ENCODE data around the gene UXS1. TPM values are rescaled to one million over a fixed set of nuclear protein-coding genes. Genes with fewer than 3 reads are reported as not detected.
A peak's percentile ranks its signal among the peaks of the same experiment; 100 is the strongest.

Gene UXS1
- total and polyA plus RNA-seq, 9 of the 15 experiments (the other 6 are each of a cell fraction or from before 2014, with no cell fraction given), result 5.8 to 25.8 (median 15.0) TPM

DNA sequence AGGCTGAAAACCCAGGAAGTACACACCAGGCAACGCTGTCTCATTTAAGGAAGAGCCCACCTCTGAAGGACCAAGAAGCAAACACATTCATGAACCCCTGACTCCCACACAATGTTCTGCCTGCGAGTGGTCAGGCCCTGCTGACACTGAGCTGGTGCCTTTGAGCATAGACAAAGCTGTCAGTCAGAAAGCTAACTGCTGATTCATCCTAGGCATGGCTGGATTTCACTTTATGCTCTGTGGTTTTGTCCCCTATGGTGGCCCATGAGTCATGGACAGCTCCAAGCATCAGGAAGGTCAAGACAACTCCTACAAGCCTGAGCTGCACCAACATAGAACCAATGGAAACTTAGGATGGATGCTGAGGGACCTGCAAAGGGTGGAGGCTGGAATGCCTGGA lies 78.9 kb downstream of the UXS1 start (continued):
- TF ChIP-seq, protein P1, sequence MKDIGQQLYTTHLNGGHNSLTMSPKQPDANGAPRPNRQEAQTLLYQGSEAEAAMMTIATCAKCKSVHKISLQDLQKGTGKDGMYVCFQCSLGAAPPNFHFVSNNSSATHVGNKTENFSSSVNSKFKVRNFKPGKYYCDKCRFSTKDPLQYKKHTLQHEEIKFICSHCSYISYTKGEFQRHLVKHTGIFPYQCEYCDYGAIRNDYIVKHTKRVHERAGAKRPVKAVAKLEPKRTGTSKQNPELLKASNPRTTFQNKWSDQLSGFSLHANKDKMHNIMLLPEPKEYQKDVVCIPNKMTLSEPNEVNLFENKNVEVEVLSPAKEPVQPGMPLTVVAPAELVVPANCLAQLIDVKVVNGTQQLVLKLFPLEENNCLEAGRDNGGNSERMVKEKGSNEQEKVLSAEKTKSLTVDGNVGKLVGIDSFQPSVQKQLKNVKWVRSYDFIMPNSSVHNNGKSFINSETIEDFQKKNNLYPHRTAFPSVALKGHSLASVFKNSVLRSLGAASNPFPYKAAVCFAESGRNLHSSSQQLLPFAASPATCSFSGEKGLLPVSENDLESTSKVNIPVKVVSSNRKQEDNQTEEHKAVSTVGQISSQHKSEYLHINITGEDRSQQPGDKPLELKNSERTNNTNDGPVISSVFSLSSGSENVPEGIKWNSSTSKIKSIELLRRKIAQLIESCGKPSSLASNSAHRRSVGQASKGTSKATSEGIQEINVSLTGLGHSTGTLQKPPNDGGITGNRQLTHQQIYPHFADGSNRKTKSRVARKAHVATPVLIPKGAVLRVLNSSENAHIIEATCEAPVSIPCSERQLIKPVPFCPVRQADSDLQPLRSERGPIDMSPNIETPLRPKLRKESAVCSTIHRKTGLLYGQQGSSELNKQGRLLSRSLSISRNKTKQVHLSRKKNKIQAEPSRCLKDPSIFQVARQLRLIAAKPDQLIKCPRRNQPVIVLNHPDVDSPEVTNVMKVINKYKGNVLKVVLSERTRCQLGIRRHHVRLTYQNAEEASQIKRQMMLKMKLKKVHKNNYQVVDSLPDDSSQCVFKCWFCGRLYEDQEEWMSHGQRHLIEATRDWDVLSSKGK (CRISPR knock-in tag; IDR thresholded peaks at IDR 0.05), result no peak
- TF ChIP-seq KDM2B (CRISPR knock-in tag; IDR thresholded peaks at IDR 0.05) (no peak), RBM25 (IDR thresholded peaks at IDR 0.05; ENCODE audit: low read depth, low read length, severe bottlenecking) (no peak), NRF1 (conservative IDR thresholded peaks at IDR 0.05 in 1 of 2, IDR thresholded peaks at IDR 0.05 in 1 of 2) (peak; percentile 44 to 67; a peak in 2 of 4 replicates), SOX6 (IDR thresholded peaks at IDR 0.05) (peak; percentile 73), ZNF507 (tag; conservative IDR thresholded peaks at IDR 0.05) (no peak), TCF15 (CRISPR knock-in tag; IDR thresholded peaks at IDR 0.05) (no peak), PKNOX1 (IDR thresholded peaks at IDR 0.05) (peak; percentile 98), ZNF57 (CRISPR knock-in tag; IDR thresholded peaks at IDR 0.05) (no peak), TBP (optimal IDR thresholded peaks at IDR 0.05; ENCODE audit: low read depth, low read length) (no peak), ZNF584 (CRISPR knock-in tag; IDR thresholded peaks at IDR 0.05; ENCODE audit: low read depth) (no peak), ETV5 (CRISPR knock-in tag; IDR thresholded peaks at IDR 0.05; ENCODE audit: low read depth) (no peak), SAP30 (IDR thresholded peaks at IDR 0.05; ENCODE audit: borderline replicate concordance, insufficient read depth, low read depth, low read length, poor library complexity, severe bottlenecking) (no peak)
- TF ChIP-seq, protein P2, sequence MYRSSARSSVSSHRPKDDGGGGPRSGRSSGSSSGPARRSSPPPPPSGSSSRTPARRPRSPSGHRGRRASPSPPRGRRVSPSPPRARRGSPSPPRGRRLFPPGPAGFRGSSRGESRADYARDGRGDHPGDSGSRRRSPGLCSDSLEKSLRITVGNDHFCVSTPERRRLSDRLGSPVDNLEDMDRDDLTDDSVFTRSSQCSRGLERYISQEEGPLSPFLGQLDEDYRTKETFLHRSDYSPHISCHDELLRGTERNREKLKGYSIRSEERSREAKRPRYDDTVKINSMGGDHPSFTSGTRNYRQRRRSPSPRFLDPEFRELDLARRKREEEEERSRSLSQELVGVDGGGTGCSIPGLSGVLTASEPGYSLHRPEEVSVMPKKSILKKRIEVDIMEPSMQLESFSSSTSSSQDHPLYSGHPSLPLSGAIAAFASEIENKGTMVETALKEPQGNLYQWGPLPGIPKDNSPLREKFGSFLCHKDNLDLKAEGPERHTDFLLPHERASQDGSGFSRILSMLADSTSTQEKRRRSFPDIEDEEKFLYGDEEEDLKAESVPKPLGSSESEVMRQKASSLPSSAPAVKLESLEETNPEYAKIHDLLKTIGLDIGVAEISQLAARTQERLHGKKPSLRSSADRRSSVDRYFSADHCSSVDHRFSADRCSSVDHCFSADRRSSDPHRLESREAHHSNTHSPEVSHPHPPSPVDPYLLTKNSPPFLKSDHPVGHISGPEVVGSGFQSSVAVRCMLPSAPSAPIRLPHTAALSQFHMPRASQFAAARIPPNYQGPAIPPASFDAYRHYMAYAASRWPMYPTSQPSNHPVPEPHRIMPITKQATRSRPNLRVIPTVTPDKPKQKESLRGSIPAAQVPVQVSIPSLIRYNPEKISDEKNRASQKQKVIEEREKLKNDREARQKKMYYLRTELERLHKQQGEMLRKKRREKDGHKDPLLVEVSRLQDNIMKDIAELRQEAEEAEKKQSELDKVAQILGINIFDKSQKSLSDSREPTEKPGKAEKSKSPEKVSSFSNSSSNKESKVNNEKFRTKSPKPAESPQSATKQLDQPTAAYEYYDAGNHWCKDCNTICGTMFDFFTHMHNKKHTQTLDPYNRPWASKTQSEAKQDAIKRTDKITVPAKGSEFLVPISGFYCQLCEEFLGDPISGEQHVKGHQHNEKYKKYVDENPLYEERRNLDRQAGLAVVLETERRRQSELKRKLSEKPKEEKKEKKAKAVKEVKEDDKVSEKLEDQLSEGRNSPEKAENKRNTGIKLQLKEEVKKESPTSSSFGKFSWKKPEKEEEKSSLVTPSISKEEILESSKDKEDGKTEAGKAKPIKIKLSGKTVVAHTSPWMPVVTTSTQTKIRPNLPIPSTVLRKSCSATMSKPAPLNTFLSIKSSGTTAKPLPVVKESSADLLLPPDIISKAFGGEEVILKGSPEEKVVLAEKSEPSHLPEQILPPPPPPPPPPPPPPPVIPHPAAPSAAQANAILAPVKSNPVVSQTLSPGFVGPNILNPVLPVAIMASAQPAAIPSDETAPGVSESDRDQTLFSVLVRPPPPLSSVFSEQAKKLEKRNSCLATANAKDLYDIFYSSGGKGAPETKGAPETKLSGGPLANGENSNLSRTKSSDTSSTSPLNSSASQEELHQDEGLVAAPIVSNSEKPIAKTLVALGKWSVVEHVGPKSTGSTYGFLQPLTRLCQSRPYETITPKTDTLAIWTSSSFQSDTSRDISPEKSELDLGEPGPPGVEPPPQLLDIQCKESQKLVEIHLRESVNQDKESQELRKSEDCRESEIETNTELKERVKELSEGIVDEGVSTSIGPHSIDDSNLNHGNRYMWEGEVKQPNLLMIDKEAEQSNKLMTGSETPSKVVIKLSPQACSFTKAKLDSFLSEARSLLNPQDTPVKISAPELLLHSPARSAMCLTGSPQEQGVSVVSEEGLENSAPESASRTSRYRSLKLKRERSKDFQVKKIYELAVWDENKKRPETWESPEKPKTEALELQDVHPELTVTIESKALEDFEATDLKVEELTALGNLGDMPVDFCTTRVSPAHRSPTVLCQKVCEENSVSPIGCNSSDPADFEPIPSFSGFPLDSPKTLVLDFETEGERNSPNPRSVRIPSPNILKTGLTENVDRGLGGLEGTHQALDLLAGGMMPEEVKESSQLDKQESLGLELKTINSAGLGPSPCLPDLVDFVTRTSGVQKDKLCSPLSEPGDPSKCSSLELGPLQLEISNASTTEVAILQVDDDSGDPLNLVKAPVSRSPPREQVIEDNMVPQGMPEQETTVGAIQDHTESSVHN (IDR thresholded peaks at IDR 0.05; ENCODE audit: borderline replicate concordance in 1 of 2, low read depth in 1 of 2), result peak in 1 of 2 experiments; percentile 49; a peak in 1 of 4 replicates

All from K562 (cell line).